Cardiac septum (tissue), 1 donor: Measurements from ENCODE around the gene ARRB1. TPM values are rescaled to one million over a fixed set of nuclear protein-coding genes. Genes with fewer than 3 reads are reported as not detected.

ENCODE experiments used
- microRNA-seq: library from miRNA; unstranded; fragments of <30 nt; microRNA quantifications from one replicate; pipeline ENCODE4 v1.2.0, GENCODE V29; 2020
- total RNA-seq: library from RNA; stranded (reverse); fragmentation: NEBNext Ultra II Directional; extraction: Animal tissue kit (Norgen Biotek cat#: 25700); gene quantifications from one replicate; pipeline ENCODE4 v1.2.1, GENCODE V29; 2021
- donor health status: DM: no; HTN: no; CAD: no.

ARRB1 gene
- total RNA-seq, 1 donor from 2014 or later: 21.4 TPM

Small RNAs within 50 kb of the gene (microRNA-seq; reads per million reads assigned to microRNA genes)
- 6.2 reads per million, percentile 13 among the genes with 10 or more reads in this experiment for gene MIR326

Other genes starting within 250 kb of the ARRB1 start
- gene SLCO2B1, start 200.6 kb downstream of the ARRB1 start, total RNA-seq: 14.3 TPM
- 0.08 TPM for gene TPBGL, start 110.9 kb downstream of the ARRB1 start, total RNA-seq
- 717 TPM for gene RPS3, start 47.9 kb upstream of the ARRB1 start, total RNA-seq
- gene KLHL35, start 81.5 kb upstream of the ARRB1 start, total RNA-seq: 0.75 TPM
- 6.9 TPM for gene GDPD5, start 174.3 kb upstream of the ARRB1 start, total RNA-seq
- gene SERPINH1, start 210.6 kb upstream of the ARRB1 start, total RNA-seq: 133 TPM